Epithelial cell of proximal tubule (primary cell): ENCODE data around the gene ZNF865. TPM values are rescaled to one million over a fixed set of nuclear protein-coding genes. Genes with fewer than 3 reads are reported as not detected.
A peak's percentile ranks its signal among the peaks of the same experiment; 100 is the strongest.

Source experiments
- DNase-seq: peaks from one replicate; pipeline ENCODE4 v3.0.0-alpha.2; 2011; ENCODE audit warnings: low read depth
- H3K4me3 ChIP-seq: 2 replicates; pipeline ENCODE4 v1.5.1; 2011; ENCODE audit warnings: low read depth, mild to moderate bottlenecking, low read length
- total RNA-seq: library from RNA; depleted of rRNA; stranded (reverse); fragments of >200 nt; gene quantifications from 2 replicates; pipeline ENCODE4 v1.2.3, GENCODE V29; 2015
- TF ChIP-seq, protein P1 (sequence below): conservative IDR thresholded peaks from 2 replicates; pipeline ENCODE4 v1.5.1; 2012; ENCODE audit warnings: low read depth, mild to moderate bottlenecking, low read length

ZNF865 gene
- total RNA-seq, 1 donor from 2014 or later = 6.2 TPM

DNA sequence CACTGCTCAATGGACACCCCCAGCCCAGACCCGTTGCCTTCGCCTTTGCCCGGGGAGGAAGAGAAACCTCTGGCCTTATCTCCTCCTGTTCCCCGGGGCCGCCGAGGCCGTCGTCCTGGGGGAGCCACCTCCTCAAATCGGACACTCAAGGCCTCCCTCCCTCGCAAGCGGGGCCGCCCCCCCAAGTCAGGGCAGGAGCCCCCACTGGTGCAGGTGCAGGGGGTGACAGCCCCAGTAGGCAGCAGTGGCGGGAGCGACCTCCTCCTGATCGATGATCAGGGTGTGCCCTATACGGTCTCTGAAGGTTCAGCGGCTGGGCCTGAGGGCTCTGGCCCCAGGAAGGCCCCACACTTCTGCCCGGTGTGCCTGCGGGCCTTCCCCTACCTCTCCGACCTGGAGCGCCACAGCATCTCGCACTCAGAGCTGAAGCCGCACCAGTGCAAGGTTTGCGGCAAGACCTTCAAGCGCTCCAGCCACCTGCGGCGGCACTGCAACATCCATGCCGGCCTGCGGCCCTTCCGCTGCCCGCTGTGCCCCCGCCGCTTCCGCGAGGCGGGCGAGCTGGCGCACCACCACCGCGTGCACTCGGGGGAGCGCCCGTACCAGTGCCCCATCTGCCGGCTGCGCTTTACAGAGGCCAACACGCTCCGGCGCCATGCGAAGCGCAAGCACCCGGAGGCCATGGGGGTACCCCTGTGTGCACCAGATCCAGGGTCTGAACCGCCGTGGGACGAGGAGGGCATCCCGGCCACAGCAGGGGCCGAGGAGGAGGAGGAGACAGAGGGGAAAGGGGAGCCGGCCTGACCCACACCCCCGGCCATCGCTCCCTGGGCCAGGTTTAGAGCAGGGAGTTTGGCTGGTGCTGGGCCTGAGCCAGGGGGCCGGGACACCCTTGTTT is 3.1 kb upstream of the ZNF865 start:
- H3K4me3 ChIP-seq = no peak overlapping the region
- TF ChIP-seq, protein P1, sequence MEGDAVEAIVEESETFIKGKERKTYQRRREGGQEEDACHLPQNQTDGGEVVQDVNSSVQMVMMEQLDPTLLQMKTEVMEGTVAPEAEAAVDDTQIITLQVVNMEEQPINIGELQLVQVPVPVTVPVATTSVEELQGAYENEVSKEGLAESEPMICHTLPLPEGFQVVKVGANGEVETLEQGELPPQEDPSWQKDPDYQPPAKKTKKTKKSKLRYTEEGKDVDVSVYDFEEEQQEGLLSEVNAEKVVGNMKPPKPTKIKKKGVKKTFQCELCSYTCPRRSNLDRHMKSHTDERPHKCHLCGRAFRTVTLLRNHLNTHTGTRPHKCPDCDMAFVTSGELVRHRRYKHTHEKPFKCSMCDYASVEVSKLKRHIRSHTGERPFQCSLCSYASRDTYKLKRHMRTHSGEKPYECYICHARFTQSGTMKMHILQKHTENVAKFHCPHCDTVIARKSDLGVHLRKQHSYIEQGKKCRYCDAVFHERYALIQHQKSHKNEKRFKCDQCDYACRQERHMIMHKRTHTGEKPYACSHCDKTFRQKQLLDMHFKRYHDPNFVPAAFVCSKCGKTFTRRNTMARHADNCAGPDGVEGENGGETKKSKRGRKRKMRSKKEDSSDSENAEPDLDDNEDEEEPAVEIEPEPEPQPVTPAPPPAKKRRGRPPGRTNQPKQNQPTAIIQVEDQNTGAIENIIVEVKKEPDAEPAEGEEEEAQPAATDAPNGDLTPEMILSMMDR = no peak
- DNase-seq = no peak

DNA sequence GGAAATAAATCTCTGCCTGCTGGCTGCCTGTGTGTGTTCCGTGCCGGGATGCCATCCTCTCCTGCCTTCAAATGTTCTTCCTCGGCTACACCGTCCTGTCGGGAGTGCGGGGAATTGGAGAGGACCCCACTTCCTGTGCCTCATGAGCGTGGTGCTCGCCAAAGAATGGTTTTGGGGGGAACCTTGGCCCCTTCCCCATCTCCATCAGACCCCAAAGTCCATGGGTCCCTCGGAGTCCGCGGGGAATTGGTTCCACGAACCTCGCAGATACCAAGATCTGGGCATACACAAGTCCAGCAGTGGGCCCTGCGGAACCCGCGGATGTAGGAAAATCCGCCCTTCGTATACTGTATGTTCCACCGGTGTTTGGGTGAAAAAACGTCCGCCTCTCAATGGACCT is 2.3 kb upstream of the ZNF865 start:
- TF ChIP-seq, protein P1 = no peak
- H3K4me3 ChIP-seq = no peak overlapping the region
- DNase-seq = no peak

DNA sequence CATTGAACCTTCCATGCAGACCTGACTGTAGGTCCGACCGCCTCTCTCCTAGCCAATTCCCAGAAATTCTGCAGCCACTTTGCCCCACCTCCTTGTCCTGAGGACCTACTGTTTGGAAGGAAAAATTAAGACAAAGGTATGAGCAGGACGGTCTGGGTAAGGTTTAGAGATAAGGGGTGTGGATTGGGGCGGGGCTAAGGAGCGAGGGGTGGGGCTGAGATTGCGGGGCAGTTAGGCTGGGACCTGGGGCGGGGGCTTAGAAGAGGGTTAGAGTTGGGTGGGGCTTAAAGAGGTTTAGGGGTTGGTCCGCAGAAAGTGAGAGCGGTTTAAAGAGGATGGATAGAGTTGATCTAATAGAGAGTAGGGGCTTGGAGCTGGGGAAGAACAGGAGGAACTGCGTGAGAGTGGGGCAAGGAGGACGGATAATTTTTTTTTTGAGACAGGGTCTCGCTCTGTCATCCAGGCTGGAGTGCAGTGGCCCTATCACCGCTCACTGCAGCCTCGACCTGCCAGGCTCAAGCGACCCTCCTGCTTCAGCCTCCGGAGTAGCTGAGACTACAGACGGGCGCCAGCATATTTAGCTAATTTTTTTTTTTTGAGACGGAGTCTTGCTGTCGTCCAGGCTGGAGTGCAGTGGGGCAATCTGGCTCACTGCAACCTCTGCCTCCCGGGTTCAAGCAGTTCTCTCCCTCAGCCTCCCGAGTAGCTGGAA is 1.7 kb upstream of the ZNF865 start:
- H3K4me3 ChIP-seq = no peak overlapping the region
- DNase-seq = no peak
- TF ChIP-seq, protein P1 = no peak

- H3K4me3 ChIP-seq = peak overlapping the region; percentile 86
- no peak for DNase-seq
- TF ChIP-seq, protein P1 = no peak
Observed at GRCh38 chr19:55605207-55605636, 225 bp upstream of the ZNF865 start.

GRCh38 chr19:55606471-55606787 is 982 bp downstream of the ZNF865 start:
- no peak for DNase-seq
- TF ChIP-seq, protein P1 = no peak
- H3K4me3 ChIP-seq = peak overlapping the region; percentile 86

DNA sequence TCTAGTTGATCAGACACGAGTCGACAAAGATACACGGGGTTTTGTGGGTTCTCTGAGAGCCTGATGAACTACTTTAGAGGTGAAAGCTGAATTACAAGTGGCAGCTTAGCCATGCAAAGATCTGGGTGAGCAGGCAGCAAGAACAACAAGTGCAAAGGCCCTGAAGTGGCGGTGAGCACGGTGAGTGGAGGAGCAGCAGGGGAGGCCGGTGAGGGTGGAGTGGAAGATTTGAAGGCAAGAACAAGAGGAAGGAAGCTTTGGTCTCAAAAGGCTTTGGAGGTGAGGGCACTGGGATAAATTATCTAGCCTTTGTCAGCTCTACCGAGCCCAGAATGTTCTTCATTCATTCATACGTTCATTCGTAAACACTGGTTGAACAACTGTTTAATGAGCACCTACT is 1.4 kb downstream of the ZNF865 start:
- peak overlapping the region; percentile 86 for H3K4me3 ChIP-seq
- TF ChIP-seq, protein P1 = no peak
- DNase-seq = no peak

DNA sequence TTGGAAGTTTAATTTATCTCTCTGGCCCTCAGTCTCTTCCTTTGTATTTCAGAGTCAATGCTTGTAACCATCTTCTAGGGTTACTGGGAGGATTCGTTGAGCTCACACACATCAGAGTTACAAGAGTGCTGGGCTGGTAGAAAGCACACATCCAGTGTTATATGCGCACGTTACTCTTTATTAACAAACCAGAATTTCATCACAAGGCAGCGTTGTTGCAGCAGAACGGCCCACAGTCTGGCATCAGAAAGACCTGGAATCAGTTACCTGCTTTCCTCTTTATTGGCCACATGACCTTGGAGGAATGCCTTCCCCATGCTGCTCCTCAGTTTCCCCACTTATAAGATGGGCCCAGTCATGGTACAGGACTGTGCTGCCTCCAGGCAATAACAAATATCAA is 3.9 kb downstream of the ZNF865 start:
- H3K4me3 ChIP-seq = no peak overlapping the region
- no peak for DNase-seq
- TF ChIP-seq, protein P1 = no peak
